NCI-H2081 treated with DMSO at 0.1 percent for 48 hours (cell line): ENCODE data around the gene WDR35.

ENCODE experiments used
- DNase-seq: peaks from one replicate; lab custom pipeline; 2025; lab: John Stamatoyannopoulos, UW

Gene WDR35

GRCh38 chr2:19870792-19871191 lies 119.1 kb downstream of the WDR35 start:
- no peak for DNase-seq

DNA sequence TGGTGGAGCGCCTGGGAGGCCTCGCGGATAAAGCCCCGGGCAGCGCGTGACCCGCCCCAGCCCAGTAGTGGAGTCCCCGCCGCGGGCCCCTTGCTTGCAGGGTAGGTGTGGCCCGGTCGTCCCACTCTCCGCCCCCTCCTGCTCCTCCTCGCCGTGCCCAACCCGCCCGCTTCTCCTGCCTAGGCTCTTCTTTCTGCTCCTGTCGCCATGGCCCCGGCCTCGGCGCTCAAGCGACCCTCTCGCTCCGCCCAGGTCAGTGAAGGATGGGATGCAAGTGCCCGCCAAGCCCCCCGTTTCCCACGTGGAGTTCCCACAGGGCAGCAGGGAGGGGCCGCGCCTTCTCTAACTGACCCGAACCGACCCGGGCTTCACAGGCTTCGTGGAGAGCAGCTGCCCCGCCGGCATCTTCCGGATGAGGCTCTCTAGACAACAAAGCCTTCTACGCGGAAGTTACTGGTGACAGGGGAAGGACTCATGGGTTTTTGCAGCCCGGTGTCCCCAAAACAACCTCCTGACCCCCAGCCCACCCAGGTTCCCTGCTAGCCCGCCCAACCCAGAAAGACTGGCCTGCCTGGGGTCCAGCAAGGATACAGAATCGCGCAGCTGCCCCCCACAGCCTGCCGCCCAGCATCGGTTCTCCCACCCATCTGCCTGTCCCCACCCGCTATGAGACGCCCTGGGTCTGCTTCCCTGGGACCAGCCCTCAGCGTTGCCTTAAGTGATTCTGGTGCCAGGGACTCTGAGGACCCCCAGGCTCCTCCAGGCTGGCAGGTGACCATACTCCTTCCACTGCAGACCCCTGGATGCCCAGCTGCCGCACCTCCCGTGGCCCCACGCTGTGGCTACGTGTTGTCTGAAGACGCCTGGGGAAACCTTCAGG lies 121.0 kb downstream of the WDR35 start:
- no peak for DNase-seq

DNA sequence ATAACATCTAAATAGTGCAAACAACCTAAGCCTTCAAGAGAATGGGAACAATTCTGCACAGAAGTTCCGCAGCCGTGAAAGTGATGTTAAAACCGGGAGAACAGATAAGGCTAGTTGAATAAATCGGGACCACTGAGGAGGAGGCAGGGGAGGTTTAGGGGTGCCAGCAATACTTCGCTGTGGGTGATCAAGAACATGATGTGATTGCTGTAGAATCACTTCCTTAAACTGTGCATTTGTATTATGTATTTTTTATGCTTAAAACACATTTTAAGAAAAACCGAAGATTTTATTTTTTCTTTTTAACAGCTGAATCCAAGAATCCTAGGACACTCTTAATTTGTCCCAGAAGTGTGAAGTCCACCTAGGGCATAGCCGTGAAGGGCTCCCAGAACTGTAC lies 121.7 kb downstream of the WDR35 start:
- no peak for DNase-seq

- DNase-seq, result no peak
These were observed 123.1 kb downstream of the WDR35 start for GRCh38 chr2:19866771-19867170.

DNA sequence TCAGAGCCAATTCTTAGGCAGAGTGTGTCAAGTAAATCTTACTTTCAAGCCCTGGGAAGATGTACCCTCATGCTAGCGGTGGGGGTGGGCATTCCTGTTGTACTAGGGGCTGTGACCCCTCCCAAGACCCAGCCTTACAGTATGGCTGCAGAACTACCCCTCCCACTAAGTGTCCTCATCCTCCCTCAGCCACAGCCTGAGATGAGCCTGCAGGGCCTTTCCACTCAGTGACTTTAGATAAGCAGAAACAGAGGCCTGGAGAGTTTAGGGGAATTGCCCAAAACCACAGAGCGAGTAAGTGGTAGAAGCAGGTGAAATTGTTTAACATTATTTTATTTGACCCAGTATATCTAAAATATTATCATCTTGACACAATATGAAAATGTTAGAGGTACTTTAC lies 124.8 kb downstream of the WDR35 start:
- DNase-seq, result no peak

GRCh38 chr2:19864381-19864780 lies 125.5 kb downstream of the WDR35 start:
- no peak for DNase-seq

GRCh38 chr2:19863303-19864041 lies 126.4 kb downstream of the WDR35 start:
- DNase-seq, result no peak

- DNase-seq, result no peak
These were observed 128.1 kb downstream of the WDR35 start for GRCh38 chr2:19861813-19862212.
